HG02763 (cell line): ENCODE results near the gene XNDC1N.

Experiments
- ATAC-seq: cut with Tn5 transposase; IDR thresholded peaks from one replicate; pipeline ENCODE4 v1.9.1; 2021; ENCODE audit warnings: mild to moderate bottlenecking, moderate library complexity; ENCODE audit not compliant: unreplicated experiment

XNDC1N gene

GRCh38 chr11:71927820-71928736, at the start of gene XNDC1N:
Gene XNDC1N (minus strand): TSS chr11:71928594. CDS start chr11:71923353, 5,241 bp downstream.
- ATAC-seq, result peak; percentile 73

- no peak for ATAC-seq
Observed at GRCh38 chr11:71977743-71978418, 49.5 kb upstream of the XNDC1N start.

- ATAC-seq, result no peak
Observed at GRCh38 chr11:71977090-71977489, 48.7 kb upstream of the XNDC1N start.

GRCh38 chr11:71976551-71976950, 48.2 kb upstream of the XNDC1N start:
- ATAC-seq, result no peak

GRCh38 chr11:71971680-71972079, 43.3 kb upstream of the XNDC1N start:
- ATAC-seq, result no peak

- no peak for ATAC-seq
Observed at GRCh38 chr11:71964641-71965040, 36.2 kb upstream of the XNDC1N start.

GRCh38 chr11:71963468-71963867, 35.1 kb upstream of the XNDC1N start:
- no peak for ATAC-seq

GRCh38 chr11:71962428-71963038, 34.1 kb upstream of the XNDC1N start:
- peak; percentile 60 for ATAC-seq

- no peak for ATAC-seq
Observed at GRCh38 chr11:71955898-71956456, 27.6 kb upstream of the XNDC1N start.

GRCh38 chr11:71951741-71952310, 23.4 kb upstream of the XNDC1N start:
- no peak for ATAC-seq

GRCh38 chr11:71949034-71949433, 20.6 kb upstream of the XNDC1N start:
- ATAC-seq, result no peak

- no peak for ATAC-seq
Observed at GRCh38 chr11:71948314-71949027, 20.1 kb upstream of the XNDC1N start.

- ATAC-seq, result no peak
Observed at GRCh38 chr11:71947498-71947897, 19.1 kb upstream of the XNDC1N start.

- no peak for ATAC-seq
Observed at GRCh38 chr11:71946144-71946571, 17.8 kb upstream of the XNDC1N start.

GRCh38 chr11:71940561-71941219, 12.3 kb upstream of the XNDC1N start:
- ATAC-seq, result no peak

- ATAC-seq, result no peak
Observed at GRCh38 chr11:71937826-71938225, 9.4 kb upstream of the XNDC1N start.

GRCh38 chr11:71936825-71937224, 8.4 kb upstream of the XNDC1N start:
- no peak for ATAC-seq

GRCh38 chr11:71935338-71935925, 7.0 kb upstream of the XNDC1N start:
- ATAC-seq, result no peak

GRCh38 chr11:71934213-71934612, 5.8 kb upstream of the XNDC1N start:
- ATAC-seq, result no peak
